Adipose tissue (tissue), 3 donors: Measurements from ENCODE around the gene ERLEC1. TPM values are rescaled to one million over a fixed set of nuclear protein-coding genes. Genes with fewer than 3 reads are reported as not detected.
"Not testable (repeated sequence)": the region's sequence is repeated elsewhere in the genome, so short reads cannot be mapped to it uniquely, and the experiment has no call there.

ENCODE experiments used
- H3K27ac ChIP-seq: one replicate; pipeline ENCODE4 v1.5.1; 2013; ENCODE audit warnings: low read depth, low read length
- WGBS, 3 donors: extraction: QIAGEN DNeasy Blood & Tissue Kit; methylation state at CpG; one replicate each; pipeline ENCODE4 v1.1.7; 2013; 5-methylcytosine and 5-hydroxymethylcytosine counted together
- polyA plus RNA-seq, 3 donors: library from polyadenylated mRNA; stranded (reverse); fragments of 200-250 nt; gene quantifications; one replicate each; pipeline ENCODE4 v1.2.3, GENCODE V29; 2013
- donor health status: healthy with polysubstance abuse.
- donor health status: Bipolar disorder and iron deficiency.
- donor health status: healthy.

The ERLEC1 gene
- polyA plus RNA-seq, 3 donors = 34.4 to 45.2 (median 34.8) TPM

- H3K27ac ChIP-seq = no peak overlapping the region
- WGBS, 3 donors = 53 to 79% (median 57%) methylated on average over 1 of the region's 1 CpG
Measured at GRCh38 chr2:53777134-53777533, 9.7 kb upstream of the ERLEC1 start.

- no peak overlapping the region for H3K27ac ChIP-seq
Measured at GRCh38 chr2:53778536-53779162, 8.2 kb upstream of the ERLEC1 start.

GRCh38 chr2:53780056-53780455 is 6.8 kb upstream of the ERLEC1 start:
- H3K27ac ChIP-seq = no peak overlapping the region
- 93 to 95% (median 94%) methylated on average over 4 of the region's 4 CpGs for WGBS, 3 donors

More at GRCh38 chr2:53778536-53779162, 8.2 kb upstream of the ERLEC1 start:
- 63 to 85% (median 82%) methylated on average over 5 of the region's 5 CpGs for WGBS, 3 donors

- 71 to 87% (median 71%) methylated on average over 8 of the region's 8 CpGs for WGBS, 3 donors
- H3K27ac ChIP-seq = no peak overlapping the region
Measured at GRCh38 chr2:53782676-53783075, 4.2 kb upstream of the ERLEC1 start.

GRCh38 chr2:53784436-53784835 is 2.4 kb upstream of the ERLEC1 start:
- H3K27ac ChIP-seq = no peak overlapping the region

- H3K27ac ChIP-seq = no peak overlapping the region
- 51 to 69% (median 69%) methylated on average over 11 of the region's 11 CpGs for WGBS, 3 donors
Measured at GRCh38 chr2:53785366-53785765, 1.5 kb upstream of the ERLEC1 start.

- 0 to 1% (median 0%) methylated on average over 18 of the region's 18 CpGs for WGBS, 3 donors
- no peak overlapping the region for H3K27ac ChIP-seq
Measured at GRCh38 chr2:53786352-53786704, 516 bp upstream of the ERLEC1 start.

- WGBS, 3 donors = 1 to 2% (median 2%) methylated on average over 17 of the region's 17 CpGs
Measured at GRCh38 chr2:53787614-53788289, 908 bp downstream of the ERLEC1 start.

GRCh38 chr2:53793261-53793660 is 6.4 kb downstream of the ERLEC1 start:
- H3K27ac ChIP-seq = no peak overlapping the region
- WGBS, 3 donors = 90 to 97% (median 95%) methylated on average over 3 of the region's 3 CpGs

More at GRCh38 chr2:53787614-53788289, 908 bp downstream of the ERLEC1 start:
- no peak overlapping the region for H3K27ac ChIP-seq

GRCh38 chr2:53793821-53794220 is 7.0 kb downstream of the ERLEC1 start:
- WGBS, 3 donors = 74 to 91% (median 87%) methylated on average over 3 of the region's 3 CpGs
- no peak overlapping the region for H3K27ac ChIP-seq

- no peak overlapping the region for H3K27ac ChIP-seq
Measured at GRCh38 chr2:53801547-53801946, 14.7 kb downstream of the ERLEC1 start.

GRCh38 chr2:53802617-53803151 is 15.8 kb downstream of the ERLEC1 start:
- H3K27ac ChIP-seq = no peak overlapping the region
- 72 to 86% (median 76%) methylated on average over 7 of the region's 7 CpGs for WGBS, 3 donors

- 95 to 96% (median 95%) methylated on average over 3 of the region's 3 CpGs for WGBS, 3 donors
- no peak overlapping the region for H3K27ac ChIP-seq
Measured at GRCh38 chr2:53811601-53812000, 24.8 kb downstream of the ERLEC1 start.

- H3K27ac ChIP-seq = no peak overlapping the region
Measured at GRCh38 chr2:53813151-53813550, 26.3 kb downstream of the ERLEC1 start.

- 81 to 91% (median 85%) methylated on average over 3 of the region's 3 CpGs for WGBS, 3 donors
Measured at GRCh38 chr2:53818854-53819435, 32.1 kb downstream of the ERLEC1 start.

GRCh38 chr2:53819634-53820033 is 32.8 kb downstream of the ERLEC1 start:
- H3K27ac ChIP-seq = no peak overlapping the region
- WGBS, 3 donors = 81 to 88% (median 84%) methylated on average over 4 of the region's 4 CpGs

More at GRCh38 chr2:53818854-53819435, 32.1 kb downstream of the ERLEC1 start:
- H3K27ac ChIP-seq = no peak overlapping the region

- H3K27ac ChIP-seq = no peak overlapping the region
- 87 to 91% (median 88%) methylated on average over 9 of the region's 9 CpGs for WGBS, 3 donors
Measured at GRCh38 chr2:53820048-53820447, 33.2 kb downstream of the ERLEC1 start.

GRCh38 chr2:53820711-53821110 is 33.9 kb downstream of the ERLEC1 start:
- H3K27ac ChIP-seq = no peak overlapping the region
- WGBS, 3 donors = 90 to 93% (median 90%) methylated on average over 4 of the region's 4 CpGs

- no peak overlapping the region for H3K27ac ChIP-seq
- WGBS, 3 donors = 85 to 91% (median 87%) methylated on average over 6 of the region's 6 CpGs
Measured at GRCh38 chr2:53821810-53822209, 35.0 kb downstream of the ERLEC1 start.

GRCh38 chr2:53823639-53824038 is 36.8 kb downstream of the ERLEC1 start:
- 89 to 93% (median 91%) methylated on average over 9 of the region's 9 CpGs for whole genome bisulfite sequencing, 3 donors
- not testable (repeated sequence) for H3K27ac ChIP-seq
